H1 (cell line): Measurements from ENCODE around the gene MRAP2. TPM values are rescaled to one million over a fixed set of nuclear protein-coding genes. Genes with fewer than 3 reads are reported as not detected.

ENCODE experiments used
- CTCF ChIP-seq, 3 experiments: IDR thresholded peaks; 1 replicate in 2 of 3; 2 replicates in 1 of 3; pipeline versions ENCODE4 v1.5.1 to v1.6.1; 2011; ENCODE audit warnings: low read length in 3 of 3, mild to moderate bottlenecking in 3 of 3, inconsistent platforms in 2 of 3, low read depth in 1 of 3, moderate library complexity in 1 of 3; ENCODE audit not compliant: insufficient read depth in 1 of 3; ENCODE audit errors: control extremely low read depth in 1 of 3
- NRF1 ChIP-seq: IDR thresholded peaks from 2 replicates; pipeline ENCODE4 v1.6.1; 2011; ENCODE audit warnings: mild to moderate bottlenecking, low read depth, low read length, improper control_type of control experiment
- TBP ChIP-seq: IDR thresholded peaks from 2 replicates; pipeline ENCODE4 v1.6.1; 2011; ENCODE audit warnings: low read depth, low read length, improper control_type of control experiment
- polyA plus RNA-seq, 7 experiments: library from polyadenylated mRNA; depleted of rRNA in 3 of 7; stranded (reverse) in 5 of 7; unstranded in 2 of 7; fragments of >200 nt in 5 of 7; fragments of 200-250 nt in 2 of 7; gene quantifications; 1 replicate in 5 of 7; 2 replicates in 1 of 7; 4 replicates in 1 of 7; pipeline versions ENCODE4 v1.2.1 to v1.2.3, GENCODE V29; 2011 to 2013; ENCODE audit warnings: missing spikeins in 2 of 7, mixed read lengths in 2 of 7
- total RNA-seq: library from RNA; stranded (reverse); fragmentation: NEBNext Ultra II Directional; extraction: Animal tissue kit (Norgen Biotek cat#: 25700); gene quantifications from 2 replicates; pipeline ENCODE4 v1.2.1, GENCODE V29; 2021
- TF ChIP-seq, protein P1 (sequence below): IDR thresholded peaks from 2 replicates; pipeline ENCODE4 v1.6.1; 2011; ENCODE audit warnings: low read depth, mild to moderate bottlenecking, low read length; ENCODE audit not compliant: insufficient read depth

Gene MRAP2
- total and polyA plus RNA-seq, 2 of the 8 experiments (the other 6 are each of a cell fraction or from before 2014, with no cell fraction given), result 5.0 to 11.0 TPM

- no peak for TF ChIP-seq CTCF (IDR thresholded peaks at IDR 0.05; ENCODE audit: control extremely low read depth in 1 of 3, insufficient read depth in 1 of 3, low read depth in 1 of 3, low read length in 3 of 3)
- no peak for TF ChIP-seq NRF1
- no peak for TF ChIP-seq TBP
- TF ChIP-seq, protein P1, sequence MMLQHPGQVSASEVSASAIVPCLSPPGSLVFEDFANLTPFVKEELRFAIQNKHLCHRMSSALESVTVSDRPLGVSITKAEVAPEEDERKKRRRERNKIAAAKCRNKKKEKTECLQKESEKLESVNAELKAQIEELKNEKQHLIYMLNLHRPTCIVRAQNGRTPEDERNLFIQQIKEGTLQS, result no peak
Observed at GRCh38 chr6:84086056-84086455, 52.5 kb downstream of the MRAP2 start (continued).
